Activated T-helper 17 cell treated with anti-CD3 and anti-CD28 coated beads, Interleukin-2, amount 50 U/mL, for 72 hours (primary cell): ENCODE results near the gene FIZ1. TPM values are rescaled to one million over a fixed set of nuclear protein-coding genes. Genes with fewer than 3 reads are reported as not detected.

Experiments
- ATAC-seq: fragments of 150-1000 bp; cut with Tn5 transposase; replicated peaks from 2 replicates; pipeline ENCODE4 v1.10.0; 2021; ENCODE audit warnings: mild to moderate bottlenecking, moderate library complexity
- H3K27ac Mint-ChIP-seq: one replicate; pipeline ENCODE4 v1.8.0; 2022; ENCODE audit warnings: mixed read lengths
- H3K27me3 Mint-ChIP-seq: one replicate; pipeline ENCODE4 v1.8.0; 2022; ENCODE audit warnings: mixed read lengths
- H3K36me3 Mint-ChIP-seq: one replicate; pipeline ENCODE4 v1.8.0; 2022; ENCODE audit warnings: low read depth, mild to moderate bottlenecking, mixed read lengths
- H3K4me1 Mint-ChIP-seq: one replicate; pipeline ENCODE4 v1.8.0; 2022; ENCODE audit warnings: mixed read lengths
- H3K4me3 Mint-ChIP-seq: one replicate; pipeline ENCODE4 v1.8.0; 2022; ENCODE audit warnings: mild to moderate bottlenecking, mixed read lengths
- H3K9me3 Mint-ChIP-seq: one replicate; pipeline ENCODE4 v1.8.0; 2022; ENCODE audit warnings: mixed read lengths
- total RNA-seq, 2 donors: library from RNA; stranded (reverse); gene quantifications; one replicate each; pipeline ENCODE4 v1.2.3, GENCODE V29; 2022

Gene FIZ1
- total RNA-seq, 2 donors from 2014 or later: 8.7 to 12.9 TPM

- Mint-ChIP-seq H3K27ac (peak overlapping the region; percentile 95), H3K36me3 (peaks cover 40% of the 10 kb centered on the region), H3K9me3 (no peaks in the 10 kb centered on the region), H3K4me1 (peaks cover 22% of the 10 kb centered on the region), H3K4me3 (peak overlapping the region; percentile 92), H3K27me3 (no peaks in the 10 kb centered on the region)
- ATAC-seq: peak; percentile 75
Measured at GRCh38 chr19:55598719-55599467, 424 bp downstream of the FIZ1 start.

GRCh38 chr19:55598034-55598433, 1.3 kb downstream of the FIZ1 start:
- peaks cover 45% of the 10 kb centered on the region for H3K36me3 Mint-ChIP-seq
- no peak for ATAC-seq
- H3K4me3 Mint-ChIP-seq: no peak overlapping the region
- H3K27ac Mint-ChIP-seq: no peak overlapping the region
- H3K27me3 Mint-ChIP-seq: no peaks in the 10 kb centered on the region
- H3K9me3 Mint-ChIP-seq: no peaks in the 10 kb centered on the region
- H3K4me1 Mint-ChIP-seq: peaks cover 17% of the 10 kb centered on the region

GRCh38 chr19:55597501-55597921, 1.8 kb downstream of the FIZ1 start:
- H3K36me3 Mint-ChIP-seq: peaks cover 45% of the 10 kb centered on the region
- H3K4me3 Mint-ChIP-seq: no peak overlapping the region
- H3K4me1 Mint-ChIP-seq: peaks cover 17% of the 10 kb centered on the region
- H3K27me3 Mint-ChIP-seq: no peaks in the 10 kb centered on the region
- no peaks in the 10 kb centered on the region for H3K9me3 Mint-ChIP-seq
- no peak overlapping the region for H3K27ac Mint-ChIP-seq
- ATAC-seq: no peak

- Mint-ChIP-seq H3K4me3 (no peak overlapping the region), H3K9me3 (no peaks in the 10 kb centered on the region), H3K27ac (no peak overlapping the region), H3K27me3 (no peaks in the 10 kb centered on the region), H3K36me3 (peaks cover 51% of the 10 kb centered on the region), H3K4me1 (peaks cover 12% of the 10 kb centered on the region)
- no peak for ATAC-seq
Measured at GRCh38 chr19:55596304-55596703, 3.0 kb downstream of the FIZ1 start.

- Mint-ChIP-seq H3K36me3 (peaks cover 53% of the 10 kb centered on the region), H3K9me3 (no peaks in the 10 kb centered on the region), H3K27me3 (no peaks in the 10 kb centered on the region), H3K27ac (no peak overlapping the region), H3K4me3 (no peak overlapping the region), H3K4me1 (peaks cover 8% of the 10 kb centered on the region)
- ATAC-seq: no peak
Measured at GRCh38 chr19:55594996-55595545, 4.2 kb downstream of the FIZ1 start.

GRCh38 chr19:55593096-55593772, 6.1 kb downstream of the FIZ1 start:
- H3K36me3 Mint-ChIP-seq: peaks cover 46% of the 10 kb centered on the region
- ATAC-seq: no peak
- no peaks in the 10 kb centered on the region for H3K27me3 Mint-ChIP-seq
- H3K4me3 Mint-ChIP-seq: no peak overlapping the region
- H3K9me3 Mint-ChIP-seq: no peaks in the 10 kb centered on the region
- H3K4me1 Mint-ChIP-seq: no peaks in the 10 kb centered on the region
- no peak overlapping the region for H3K27ac Mint-ChIP-seq

GRCh38 chr19:55592391-55593090, 6.8 kb downstream of the FIZ1 start:
- Mint-ChIP-seq H3K9me3 (no peaks in the 10 kb centered on the region), H3K4me1 (no peaks in the 10 kb centered on the region), H3K27ac (no peak overlapping the region), H3K36me3 (peaks cover 40% of the 10 kb centered on the region), H3K4me3 (no peak overlapping the region), H3K27me3 (no peaks in the 10 kb centered on the region)
- ATAC-seq: no peak

GRCh38 chr19:55591555-55591954, 7.8 kb downstream of the FIZ1 start:
- no peaks in the 10 kb centered on the region for H3K27me3 Mint-ChIP-seq

GRCh38 chr19:55590617-55591016, 8.7 kb downstream of the FIZ1 start:
- Mint-ChIP-seq H3K27me3 (no peaks in the 10 kb centered on the region), H3K4me1 (no peaks in the 10 kb centered on the region), H3K4me3 (no peak overlapping the region), H3K9me3 (no peaks in the 10 kb centered on the region), H3K27ac (no peak overlapping the region), H3K36me3 (peaks cover 24% of the 10 kb centered on the region)
- ATAC-seq: no peak

More at GRCh38 chr19:55591555-55591954, 7.8 kb downstream of the FIZ1 start:
- H3K36me3 Mint-ChIP-seq: peaks cover 34% of the 10 kb centered on the region
- H3K9me3 Mint-ChIP-seq: no peaks in the 10 kb centered on the region
- no peak overlapping the region for H3K27ac Mint-ChIP-seq
- ATAC-seq: no peak
- no peak overlapping the region for H3K4me3 Mint-ChIP-seq
- no peaks in the 10 kb centered on the region for H3K4me1 Mint-ChIP-seq

- H3K4me1 Mint-ChIP-seq: peaks cover 5% of the 10 kb centered on the region
- H3K9me3 Mint-ChIP-seq: no peaks in the 10 kb centered on the region
- H3K27me3 Mint-ChIP-seq: no peaks in the 10 kb centered on the region
- no peak overlapping the region for H3K4me3 Mint-ChIP-seq
- ATAC-seq: no peak
- H3K27ac Mint-ChIP-seq: no peak overlapping the region
- peaks cover 19% of the 10 kb centered on the region for H3K36me3 Mint-ChIP-seq
Measured at GRCh38 chr19:55590109-55590508, 9.2 kb downstream of the FIZ1 start.

GRCh38 chr19:55588738-55589137, 10.6 kb downstream of the FIZ1 start:
- no peak overlapping the region for H3K27ac Mint-ChIP-seq
- no peak for ATAC-seq
- peaks cover 6% of the 10 kb centered on the region for H3K4me1 Mint-ChIP-seq
- no peaks in the 10 kb centered on the region for H3K9me3 Mint-ChIP-seq
- peaks cover 11% of the 10 kb centered on the region for H3K36me3 Mint-ChIP-seq
- H3K27me3 Mint-ChIP-seq: no peaks in the 10 kb centered on the region
- H3K4me3 Mint-ChIP-seq: no peak overlapping the region

GRCh38 chr19:55586976-55587668, 12.2 kb downstream of the FIZ1 start:
- peaks cover 6% of the 10 kb centered on the region for H3K4me1 Mint-ChIP-seq
- peak overlapping the region; percentile 80 for H3K4me3 Mint-ChIP-seq
- H3K9me3 Mint-ChIP-seq: no peaks in the 10 kb centered on the region
- no peaks in the 10 kb centered on the region for H3K27me3 Mint-ChIP-seq
- H3K27ac Mint-ChIP-seq: peak overlapping the region; percentile 54
- H3K36me3 Mint-ChIP-seq: peaks cover 8% of the 10 kb centered on the region
- ATAC-seq: peak; percentile 98

- Mint-ChIP-seq H3K9me3 (no peaks in the 10 kb centered on the region), H3K4me3 (peak overlapping the region; percentile 80), H3K36me3 (no peaks in the 10 kb centered on the region), H3K27me3 (no peaks in the 10 kb centered on the region), H3K27ac (peak overlapping the region; percentile 9), H3K4me1 (peaks cover 17% of the 10 kb centered on the region)
- peak; percentile 24 for ATAC-seq
Measured at GRCh38 chr19:55585658-55586339, 13.5 kb downstream of the FIZ1 start.
